Upper lobe of right lung (tissue), 1 donor: ENCODE results near the gene WDR88. TPM values are rescaled to one million over a fixed set of nuclear protein-coding genes. Genes with fewer than 3 reads are reported as not detected.
"Not testable (repeated sequence)": the region's sequence is repeated elsewhere in the genome, so short reads cannot be mapped to it uniquely, and the experiment has no call there.

Experiments used
- ATAC-seq: fragments of 200-7000 bp; cut with Tn5 transposase; one replicate; pipeline ENCODE4 v1.9.1; 2020; ENCODE audit warnings: mild to moderate bottlenecking, moderate library complexity
- DNase-seq: peaks from one replicate; pipeline ENCODE4 v3.0.0-alpha.2; 2020
- H3K27ac ChIP-seq: fragments of 200-600 bp; one replicate; pipeline ENCODE4 v1.8.0; 2022
- H3K27me3 ChIP-seq: fragments of 200-600 bp; one replicate; pipeline ENCODE4 v1.8.0; 2022; ENCODE audit warnings: mild to moderate bottlenecking
- H3K36me3 ChIP-seq: fragments of 200-600 bp; one replicate; pipeline ENCODE4 v1.8.0; 2022
- H3K4me1 ChIP-seq: fragments of 200-600 bp; one replicate; pipeline ENCODE4 v1.8.0; 2022
- H3K4me3 ChIP-seq: fragments of 200-600 bp; one replicate; pipeline ENCODE4 v1.8.0; 2022; ENCODE audit warnings: mild to moderate bottlenecking
- H3K9me3 ChIP-seq: fragments of 200-600 bp; one replicate; pipeline ENCODE4 v1.8.0; 2022
- intact Hi-C: fragments of 100-400 bp; cut with DNase I; formaldehyde crosslinking; loops from one replicate; pipeline ENCODE4 v1.11.0; 2022
- total RNA-seq: library from RNA; stranded (reverse); fragmentation: NEBNext Ultra II Directional; extraction: Animal tissue kit (Norgen Biotek cat#: 25700); gene quantifications from one replicate; pipeline ENCODE4 v1.2.1, GENCODE V29; 2021
- TF ChIP-seq, protein P1 (sequence below): fragments of 200-600 bp; IDR thresholded peaks from one replicate; pipeline ENCODE4 v1.8.0; 2022; ENCODE audit warnings: antibody characterized with exemption
- donor health status: DM: no; HTN: yes; CAD: no; lungs with severe emphysema.

The WDR88 gene
- total RNA-seq, 1 donor from 2014 or later: not detected

DNA sequence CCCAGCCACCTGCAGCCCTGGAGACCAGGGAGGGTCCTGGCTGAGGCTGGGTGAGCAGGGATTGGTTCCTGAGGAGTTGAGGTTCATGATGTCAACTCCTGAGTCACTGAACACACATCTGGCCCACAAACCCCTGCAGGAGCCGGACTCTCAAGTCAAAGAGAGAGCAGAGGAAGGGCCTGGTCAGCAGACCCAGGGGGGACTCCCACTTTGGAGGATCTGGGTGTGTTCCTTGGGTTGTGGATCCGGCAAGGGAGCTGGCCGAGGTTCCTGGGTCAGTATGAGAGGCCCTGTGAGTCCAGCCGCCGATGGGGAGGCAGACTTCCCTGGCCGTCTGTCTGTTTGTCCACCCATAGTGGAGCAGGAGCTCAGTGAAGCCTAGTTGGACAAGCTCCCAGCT, 89.7 kb downstream of the WDR88 start:
- Histone ChIP-seq H3K4me1 (no peaks in the 10 kb centered on the region), H3K4me3 (no peak overlapping the region), H3K27me3 (peaks cover 31% of the 10 kb centered on the region), H3K9me3 (no peaks in the 10 kb centered on the region), H3K36me3 (no peaks in the 10 kb centered on the region), H3K27ac (no peak overlapping the region)
- ATAC-seq (no peak), DNase-seq (no peak)
- intact Hi-C loops: no loop called here
- TF ChIP-seq, protein P1, sequence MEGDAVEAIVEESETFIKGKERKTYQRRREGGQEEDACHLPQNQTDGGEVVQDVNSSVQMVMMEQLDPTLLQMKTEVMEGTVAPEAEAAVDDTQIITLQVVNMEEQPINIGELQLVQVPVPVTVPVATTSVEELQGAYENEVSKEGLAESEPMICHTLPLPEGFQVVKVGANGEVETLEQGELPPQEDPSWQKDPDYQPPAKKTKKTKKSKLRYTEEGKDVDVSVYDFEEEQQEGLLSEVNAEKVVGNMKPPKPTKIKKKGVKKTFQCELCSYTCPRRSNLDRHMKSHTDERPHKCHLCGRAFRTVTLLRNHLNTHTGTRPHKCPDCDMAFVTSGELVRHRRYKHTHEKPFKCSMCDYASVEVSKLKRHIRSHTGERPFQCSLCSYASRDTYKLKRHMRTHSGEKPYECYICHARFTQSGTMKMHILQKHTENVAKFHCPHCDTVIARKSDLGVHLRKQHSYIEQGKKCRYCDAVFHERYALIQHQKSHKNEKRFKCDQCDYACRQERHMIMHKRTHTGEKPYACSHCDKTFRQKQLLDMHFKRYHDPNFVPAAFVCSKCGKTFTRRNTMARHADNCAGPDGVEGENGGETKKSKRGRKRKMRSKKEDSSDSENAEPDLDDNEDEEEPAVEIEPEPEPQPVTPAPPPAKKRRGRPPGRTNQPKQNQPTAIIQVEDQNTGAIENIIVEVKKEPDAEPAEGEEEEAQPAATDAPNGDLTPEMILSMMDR: no peak

DNA sequence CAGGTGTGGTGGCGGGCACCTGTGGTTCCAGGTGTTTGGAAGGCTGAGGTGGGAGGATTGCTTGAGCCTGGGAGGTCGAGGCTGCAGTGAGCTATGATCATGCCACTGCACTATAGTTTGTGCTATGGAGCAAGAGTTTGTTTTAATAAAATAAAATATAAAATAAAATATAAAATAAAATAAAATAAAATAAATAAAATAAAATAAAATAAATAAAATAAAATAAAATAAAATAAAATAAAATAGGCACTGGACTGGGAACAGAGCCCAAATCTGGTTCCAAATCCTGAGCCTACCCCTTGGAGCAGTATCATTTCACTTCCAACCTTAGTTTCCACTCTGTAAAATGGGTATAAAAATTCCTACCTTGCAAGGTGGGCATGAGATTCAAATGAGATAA, 90.3 kb downstream of the WDR88 start:
- ATAC-seq, DNase-seq, H3K27ac ChIP-seq, H3K9me3 ChIP-seq, intact Hi-C loops, H3K4me3 ChIP-seq, H3K4me1 ChIP-seq, H3K36me3 ChIP-seq: not testable (repeated sequence)
- H3K27me3 ChIP-seq: peaks cover 37% of the 10 kb centered on the region

DNA sequence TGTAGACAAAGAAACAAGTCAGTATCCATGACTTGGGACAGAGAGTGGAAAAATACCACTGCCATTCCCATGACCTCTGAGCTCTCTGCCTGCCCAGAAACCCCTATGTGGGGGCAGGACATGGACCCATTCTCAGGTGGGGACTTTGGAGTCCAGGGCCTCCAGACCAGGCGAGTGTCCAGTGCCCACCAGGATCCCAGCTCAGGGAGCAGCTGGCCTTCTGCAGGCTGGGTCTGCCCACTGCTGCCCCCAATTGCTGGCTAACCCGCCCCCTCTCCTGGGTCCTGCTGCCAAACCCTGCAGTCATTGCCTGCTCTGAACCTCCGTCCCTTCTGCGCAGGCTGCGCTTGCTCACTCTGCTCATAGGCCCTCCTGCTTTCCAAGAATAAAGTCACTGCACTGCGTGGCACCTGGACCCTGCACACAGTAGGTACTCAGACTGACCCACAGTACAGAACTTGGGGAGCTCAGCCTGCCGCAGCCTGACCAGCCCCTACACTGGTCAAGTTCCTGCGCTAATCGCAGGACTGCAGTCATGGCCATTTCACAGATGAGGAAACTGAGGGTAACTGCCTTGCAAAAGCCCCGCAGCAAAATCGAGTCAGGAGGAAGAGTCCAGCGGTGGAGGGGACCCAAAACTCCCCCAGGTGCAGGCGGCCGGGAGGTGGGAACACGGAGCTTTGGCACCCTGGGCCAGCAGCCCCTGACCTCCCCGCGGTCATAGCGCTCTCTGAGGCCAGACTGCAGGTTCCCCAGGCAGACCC, 93.0 kb downstream of the WDR88 start:
- Histone ChIP-seq H3K4me1 (no peaks in the 10 kb centered on the region), H3K4me3 (no peak overlapping the region), H3K9me3 (peaks cover 9% of the 10 kb centered on the region), H3K27me3 (peaks cover 49% of the 10 kb centered on the region), H3K36me3 (no peaks in the 10 kb centered on the region), H3K27ac (no peak overlapping the region)
- TF ChIP-seq, protein P1: no peak
- ATAC-seq (no peak), DNase-seq (no peak)
- intact Hi-C loops: no loop called here

Other genes with a start within 250 kb of the WDR88 start
- gene CEP89, start 160.2 kb upstream of the WDR88 start, total RNA-seq: 19.3 TPM
- gene FAAP24, start 159.9 kb upstream of the WDR88 start, total RNA-seq: 0.90 TPM
- gene RHPN2, start 67.2 kb upstream of the WDR88 start, total RNA-seq: 9.7 TPM
- gene GPATCH1, start 50.9 kb upstream of the WDR88 start, total RNA-seq: 7.0 TPM
- 22.0 TPM for gene LRP3, start 62.2 kb downstream of the WDR88 start, total RNA-seq
- 1.1 TPM for gene SLC7A10, start 93.7 kb downstream of the WDR88 start, total RNA-seq
- 59.1 TPM for gene CEBPA, start 170.4 kb downstream of the WDR88 start, total RNA-seq
- gene CEBPG, start 241.6 kb downstream of the WDR88 start, total RNA-seq: 32.3 TPM